GM18858 (cell line): ENCODE data around the gene TMPRSS3.
"Not testable (repeated sequence)": the region's sequence is repeated elsewhere in the genome, so short reads cannot be mapped to it uniquely, and the experiment has no call there.

Experiments
- ATAC-seq: cut with Tn5 transposase; IDR thresholded peaks from one replicate; pipeline ENCODE4 v1.9.1; 2021; ENCODE audit not compliant: unreplicated experiment

TMPRSS3 gene

GRCh38 chr21:42409366-42409765 is 13.5 kb upstream of the TMPRSS3 start:
- ATAC-seq, result no peak

GRCh38 chr21:42408718-42409117 is 12.9 kb upstream of the TMPRSS3 start:
- ATAC-seq, result not testable (repeated sequence)

GRCh38 chr21:42407476-42407875 is 11.6 kb upstream of the TMPRSS3 start:
- ATAC-seq, result no peak

- no peak for ATAC-seq
Observed at GRCh38 chr21:42406866-42407265, 11.0 kb upstream of the TMPRSS3 start.

GRCh38 chr21:42406201-42406621 is 10.4 kb upstream of the TMPRSS3 start:
- ATAC-seq, result no peak

GRCh38 chr21:42405064-42406013 is 9.5 kb upstream of the TMPRSS3 start:
- ATAC-seq, result no peak

- no peak for ATAC-seq
Observed at GRCh38 chr21:42404539-42404938, 8.7 kb upstream of the TMPRSS3 start.

- ATAC-seq, result no peak
Observed at GRCh38 chr21:42403611-42404231, 7.9 kb upstream of the TMPRSS3 start, which contains the start of gene UBASH3A. UBASH3A (plus strand) TSS chr21:42403902; CDS start chr21:42403946, 44 bp downstream.

GRCh38 chr21:42401820-42402251 is 6.0 kb upstream of the TMPRSS3 start:
- ATAC-seq, result no peak

GRCh38 chr21:42401154-42401553 is 5.3 kb upstream of the TMPRSS3 start:
- no peak for ATAC-seq

- no peak for ATAC-seq
Observed at GRCh38 chr21:42400525-42400924, 4.7 kb upstream of the TMPRSS3 start.

GRCh38 chr21:42398436-42399028 is 2.7 kb upstream of the TMPRSS3 start:
- ATAC-seq, result no peak

- ATAC-seq, result no peak
Observed at GRCh38 chr21:42397746-42398394, 2.0 kb upstream of the TMPRSS3 start.

GRCh38 chr21:42396799-42397745 is 1.2 kb upstream of the TMPRSS3 start:
- ATAC-seq, result no peak

- no peak for ATAC-seq
Observed at GRCh38 chr21:42395302-42395701, 550 bp downstream of the TMPRSS3 start.

- no peak for ATAC-seq
Observed at GRCh38 chr21:42393443-42393950, 2.4 kb downstream of the TMPRSS3 start.

GRCh38 chr21:42392731-42393442 is 3.0 kb downstream of the TMPRSS3 start:
- ATAC-seq, result peak; percentile 78

- no peak for ATAC-seq
Observed at GRCh38 chr21:42391297-42391696, 4.6 kb downstream of the TMPRSS3 start.

- no peak for ATAC-seq
Observed at GRCh38 chr21:42390696-42391095, 5.2 kb downstream of the TMPRSS3 start.
